ENCODE measurements around the gene HSP90AA1.

- TF ChIP-seq POLR2A (IDR thresholded peaks at IDR 0.05) (no peak), CTCF (IDR thresholded peaks at IDR 0.05) (no peak)
Observed at GRCh38 chr14:102050026-102050405, 36.8 kb downstream of the HSP90AA1 start.

Measured in uterus (tissue), 2 donors.